NCI-H774 (cell line): ENCODE measurements around the gene ANKLE1.
A peak's percentile ranks its signal among the peaks of the same experiment; 100 is the strongest.
"Not testable (repeated sequence)": the region's sequence is repeated elsewhere in the genome, so short reads cannot be mapped to it uniquely, and the experiment has no call there.

Experiments used
- DNase-seq: peaks from one replicate; lab custom pipeline; 2025; lab: John Stamatoyannopoulos, UW

ANKLE1 gene

GRCh38 chr19:17283504-17283996, 1.8 kb downstream of the ANKLE1 start:
- DNase-seq = no peak

GRCh38 chr19:17285415-17286135, 3.9 kb downstream of the ANKLE1 start:
- no peak for DNase-seq

- DNase-seq = no peak
Measured at GRCh38 chr19:17286263-17286662, 4.6 kb downstream of the ANKLE1 start.

- DNase-seq = no peak
Measured at GRCh38 chr19:17286752-17287151, 5.1 kb downstream of the ANKLE1 start.

- no peak for DNase-seq
Measured at GRCh38 chr19:17289489-17289888, 7.8 kb downstream of the ANKLE1 start.

GRCh38 chr19:17292301-17293074, 10.8 kb downstream of the ANKLE1 start:
- DNase-seq = no peak

- no peak for DNase-seq
Measured at GRCh38 chr19:17293605-17294004, 11.9 kb downstream of the ANKLE1 start.

- no peak for DNase-seq
Measured at GRCh38 chr19:17294051-17294891, 12.6 kb downstream of the ANKLE1 start.

GRCh38 chr19:17295551-17295950, 13.8 kb downstream of the ANKLE1 start:
- not testable (repeated sequence) for DNase-seq

GRCh38 chr19:17296273-17296672, 14.6 kb downstream of the ANKLE1 start:
- DNase-seq = no peak

GRCh38 chr19:17296976-17297375, 15.3 kb downstream of the ANKLE1 start:
- no peak for DNase-seq

- no peak for DNase-seq
Measured at GRCh38 chr19:17300992-17301619, 19.4 kb downstream of the ANKLE1 start.

- no peak for DNase-seq
Measured at GRCh38 chr19:17302391-17303166, 20.9 kb downstream of the ANKLE1 start.

GRCh38 chr19:17303167-17303939, 21.7 kb downstream of the ANKLE1 start, which contains the start of gene ABHD8:
TSS of gene ABHD8 (minus strand) at chr19:17303425. CDS start at chr19:17301616, 1,809 bp downstream.
- peak; percentile 96 for DNase-seq

GRCh38 chr19:17303940-17304267, 22.2 kb downstream of the ANKLE1 start:
- no peak for DNase-seq

GRCh38 chr19:17304386-17305215, 22.9 kb downstream of the ANKLE1 start:
- DNase-seq = no peak

GRCh38 chr19:17305216-17305516, 23.5 kb downstream of the ANKLE1 start:
- no peak for DNase-seq

GRCh38 chr19:17305517-17306284, 24.0 kb downstream of the ANKLE1 start, which contains the start of gene MRPL34:
TSS of gene MRPL34 (plus strand) at chr19:17305872. CDS start at chr19:17305893, 21 bp downstream.
- peak; percentile 98 for DNase-seq

GRCh38 chr19:17306285-17306714, 24.6 kb downstream of the ANKLE1 start:
- DNase-seq = no peak
